WTC11 (cell line): Measurements from ENCODE around the gene NUB1. TPM values are rescaled to one million over a fixed set of nuclear protein-coding genes. Genes with fewer than 3 reads are reported as not detected.

Experiments
- ATAC-seq: fragments of 200-7000 bp; cut with Tn5 transposase; 2 replicates; pipeline ENCODE4 v1.10.0; 2021; ENCODE audit warnings: mild to moderate bottlenecking, moderate library complexity
- CTCF ChIA-PET: fragments of 300-600 bp; sonication (Branson Sonifier 250); formaldehyde crosslinking; loops from one replicate; lab custom pipeline; 2021; ENCODE audit warnings: antibody characterized with exemption; lab: Charles Lee
- POLR2A ChIA-PET: fragments of 350-600 bp; sonication (Branson Sonifier 250); formaldehyde crosslinking; loops from one replicate; lab custom pipeline; 2021; ENCODE audit warnings: antibody characterized with exemption; lab: Charles Lee
- DNase-seq: peaks from one replicate; pipeline ENCODE4 v3.0.0; 2021; ENCODE audit warnings: low spot score
- H3K27ac Mint-ChIP-seq: 2 replicates; pipeline ENCODE4 v1.8.0; 2021; ENCODE audit warnings: mixed read lengths
- H3K27me3 Mint-ChIP-seq: 2 replicates; pipeline ENCODE4 v1.8.0; 2021; ENCODE audit warnings: low read depth, mild to moderate bottlenecking, moderate library complexity, mixed read lengths
- H3K36me3 Mint-ChIP-seq: 2 replicates; pipeline ENCODE4 v1.8.0; 2021; ENCODE audit warnings: mixed read lengths
- H3K4me1 Mint-ChIP-seq: 2 replicates; pipeline ENCODE4 v1.8.0; 2022; ENCODE audit warnings: mixed read lengths
- H3K4me3 Mint-ChIP-seq: 2 replicates; pipeline ENCODE4 v1.8.0; 2021; ENCODE audit warnings: mild to moderate bottlenecking, moderate library complexity, mixed read lengths
- H3K9me3 Mint-ChIP-seq: 2 replicates; pipeline ENCODE4 v1.8.0; 2021; ENCODE audit warnings: mixed read lengths
- CREM ChIP-seq: sonication (generic); formaldehyde crosslinking; IDR thresholded peaks from 2 replicates; pipeline ENCODE4 v1.8.1; 2022; ENCODE audit warnings: mild to moderate bottlenecking, missing genetic modification reagents, moderate library complexity
- ELF4 ChIP-seq: sonication (generic); formaldehyde crosslinking; IDR thresholded peaks from 2 replicates; pipeline ENCODE4 v1.8.1; 2022; ENCODE audit warnings: low read depth, mild to moderate bottlenecking, moderate library complexity, missing genetic modification reagents
- GABPB1 ChIP-seq: sonication (generic); formaldehyde crosslinking; IDR thresholded peaks from 2 replicates; pipeline ENCODE4 v1.8.1; 2023; ENCODE audit warnings: mild to moderate bottlenecking, missing genetic modification reagents
- GRHL2 ChIP-seq: fragments of 250-450 bp; sonication (Bioruptor Pico); IDR thresholded peaks from 2 replicates; pipeline ENCODE4 v1.8.0; 2022; ENCODE audit warnings: mild to moderate bottlenecking, moderate library complexity; ENCODE audit not compliant: insufficient replicate concordance, severe bottlenecking
- GTF2I ChIP-seq: fragments of 250-450 bp; sonication (Bioruptor Pico); conservative IDR thresholded peaks from 2 replicates; pipeline ENCODE4 v1.4.0; 2021; ENCODE audit warnings: mild to moderate bottlenecking
- NFE2L1 ChIP-seq: sonication (generic); formaldehyde crosslinking; IDR thresholded peaks from 2 replicates; pipeline ENCODE4 v1.8.1; 2023; ENCODE audit warnings: missing genetic modification reagents
- NR1H2 ChIP-seq: sonication (generic); formaldehyde crosslinking; IDR thresholded peaks from 2 replicates; pipeline ENCODE4 v1.9.0; 2021; ENCODE audit warnings: mild to moderate bottlenecking, moderate library complexity, missing genetic modification reagents
- SMAD4 ChIP-seq: sonication (generic); formaldehyde crosslinking; IDR thresholded peaks from 2 replicates; pipeline ENCODE4 v1.8.0; 2022; ENCODE audit warnings: mild to moderate bottlenecking, missing genetic modification reagents
- TEAD4 ChIP-seq: sonication (generic); formaldehyde crosslinking; IDR thresholded peaks from 2 replicates; pipeline ENCODE4 v1.8.0; 2022; ENCODE audit warnings: mild to moderate bottlenecking, missing genetic modification reagents
- ZNF219 ChIP-seq: sonication (generic); formaldehyde crosslinking; IDR thresholded peaks from 2 replicates; pipeline ENCODE4 v1.8.0; 2023; ENCODE audit warnings: missing genetic modification reagents, mild to moderate bottlenecking, borderline replicate concordance
- ZNF317 ChIP-seq: sonication (generic); formaldehyde crosslinking; IDR thresholded peaks from 2 replicates; pipeline ENCODE4 v1.8.1; 2023; ENCODE audit warnings: low read depth, mild to moderate bottlenecking, moderate library complexity, missing genetic modification reagents, borderline replicate concordance
- ZNF416 ChIP-seq: fragments of 250-450 bp; sonication (Bioruptor Pico); IDR thresholded peaks from 2 replicates; pipeline ENCODE4 v1.9.0; 2021; ENCODE audit warnings: mild to moderate bottlenecking, inconsistent platforms
- ZNF423 ChIP-seq: fragments of 250-450 bp; sonication (Bioruptor Pico); IDR thresholded peaks from 2 replicates; pipeline ENCODE4 v2.1.2; 2022; ENCODE audit warnings: mild to moderate bottlenecking, moderate library complexity
- total RNA-seq: library from RNA; stranded (reverse); gene quantifications from 3 replicates; pipeline ENCODE4 v1.2.3, GENCODE V29; 2021
- TF ChIP-seq, protein P1 (sequence below): sonication (generic); formaldehyde crosslinking; IDR thresholded peaks from 2 replicates; pipeline ENCODE4 v1.8.0; 2023; ENCODE audit warnings: missing genetic modification reagents, mild to moderate bottlenecking, borderline replicate concordance
- TF ChIP-seq, protein P2 (sequence below): sonication (generic); formaldehyde crosslinking; conservative IDR thresholded peaks from 2 replicates; pipeline ENCODE4 v1.8.1; 2022; ENCODE audit warnings: mild to moderate bottlenecking, missing genetic modification reagents
- TF ChIP-seq, protein P3 (sequence below): fragments of 250-450 bp; sonication (Bioruptor Pico); IDR thresholded peaks from 2 replicates; pipeline ENCODE4 v1.9.0; 2021; ENCODE audit warnings: mild to moderate bottlenecking

Gene NUB1
- total RNA-seq, 1 experiment from 2014 or later = 38.3 TPM

DNA sequence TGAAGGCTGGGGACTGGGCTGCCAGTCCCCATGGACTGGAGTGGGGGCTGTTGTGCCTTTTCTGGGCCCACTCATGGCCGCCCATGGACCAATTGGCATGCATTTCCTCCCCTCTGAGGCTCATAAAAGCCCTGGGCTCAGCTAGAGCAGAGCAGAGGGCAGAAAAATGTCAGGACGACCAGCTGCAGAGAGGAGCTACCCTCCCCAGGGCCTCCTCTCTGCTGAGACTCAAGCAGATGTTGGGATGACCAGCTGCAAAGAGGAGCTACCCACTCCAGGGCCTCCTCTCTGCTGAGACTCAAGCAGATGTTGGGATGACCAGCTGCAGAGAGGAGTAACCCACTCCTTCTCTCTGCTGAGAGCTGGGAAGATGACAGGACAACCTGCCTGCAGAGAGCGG lies 20.3 kb upstream of the NUB1 start (continued):
- TF ChIP-seq, protein P1, sequence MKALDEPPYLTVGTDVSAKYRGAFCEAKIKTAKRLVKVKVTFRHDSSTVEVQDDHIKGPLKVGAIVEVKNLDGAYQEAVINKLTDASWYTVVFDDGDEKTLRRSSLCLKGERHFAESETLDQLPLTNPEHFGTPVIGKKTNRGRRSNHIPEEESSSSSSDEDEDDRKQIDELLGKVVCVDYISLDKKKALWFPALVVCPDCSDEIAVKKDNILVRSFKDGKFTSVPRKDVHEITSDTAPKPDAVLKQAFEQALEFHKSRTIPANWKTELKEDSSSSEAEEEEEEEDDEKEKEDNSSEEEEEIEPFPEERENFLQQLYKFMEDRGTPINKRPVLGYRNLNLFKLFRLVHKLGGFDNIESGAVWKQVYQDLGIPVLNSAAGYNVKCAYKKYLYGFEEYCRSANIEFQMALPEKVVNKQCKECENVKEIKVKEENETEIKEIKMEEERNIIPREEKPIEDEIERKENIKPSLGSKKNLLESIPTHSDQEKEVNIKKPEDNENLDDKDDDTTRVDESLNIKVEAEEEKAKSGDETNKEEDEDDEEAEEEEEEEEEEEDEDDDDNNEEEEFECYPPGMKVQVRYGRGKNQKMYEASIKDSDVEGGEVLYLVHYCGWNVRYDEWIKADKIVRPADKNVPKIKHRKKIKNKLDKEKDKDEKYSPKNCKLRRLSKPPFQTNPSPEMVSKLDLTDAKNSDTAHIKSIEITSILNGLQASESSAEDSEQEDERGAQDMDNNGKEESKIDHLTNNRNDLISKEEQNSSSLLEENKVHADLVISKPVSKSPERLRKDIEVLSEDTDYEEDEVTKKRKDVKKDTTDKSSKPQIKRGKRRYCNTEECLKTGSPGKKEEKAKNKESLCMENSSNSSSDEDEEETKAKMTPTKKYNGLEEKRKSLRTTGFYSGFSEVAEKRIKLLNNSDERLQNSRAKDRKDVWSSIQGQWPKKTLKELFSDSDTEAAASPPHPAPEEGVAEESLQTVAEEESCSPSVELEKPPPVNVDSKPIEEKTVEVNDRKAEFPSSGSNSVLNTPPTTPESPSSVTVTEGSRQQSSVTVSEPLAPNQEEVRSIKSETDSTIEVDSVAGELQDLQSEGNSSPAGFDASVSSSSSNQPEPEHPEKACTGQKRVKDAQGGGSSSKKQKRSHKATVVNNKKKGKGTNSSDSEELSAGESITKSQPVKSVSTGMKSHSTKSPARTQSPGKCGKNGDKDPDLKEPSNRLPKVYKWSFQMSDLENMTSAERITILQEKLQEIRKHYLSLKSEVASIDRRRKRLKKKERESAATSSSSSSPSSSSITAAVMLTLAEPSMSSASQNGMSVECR (CRISPR knock-in tag) = no peak
- no peak for TF ChIP-seq NFE2L1 (CRISPR knock-in tag)
- no peak for TF ChIP-seq NR1H2 (CRISPR knock-in tag)
- TF ChIP-seq, all 79 proteins: peak for 0

DNA sequence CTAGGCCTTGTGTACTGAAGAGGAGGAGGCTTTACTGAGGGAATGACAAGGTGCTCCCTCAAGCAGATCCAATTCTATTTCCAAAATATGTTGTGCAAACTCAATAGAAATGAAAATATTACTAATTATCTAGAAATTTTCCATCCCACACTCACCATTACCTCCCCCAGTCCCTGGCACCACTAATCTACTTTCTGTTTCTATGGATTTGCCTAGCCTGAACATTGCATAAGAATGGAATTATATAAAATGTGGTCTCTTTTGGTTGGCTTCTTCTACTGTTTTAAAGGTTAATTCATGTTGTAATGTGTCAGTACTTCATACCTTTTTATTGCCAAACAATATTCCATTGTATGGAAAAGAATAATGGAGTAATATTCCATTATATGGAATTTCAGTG lies 18.7 kb upstream of the NUB1 start:
- Mint-ChIP-seq H3K4me1 (0 out of 2 replicates have a peak, but pooled peaks cover 5% of the 10 kb centered on the region), H3K9me3 (peaks cover 41% of the 10 kb centered on the region), H3K27me3 (peaks cover 9% of the 10 kb centered on the region), H3K27ac (no peak overlapping the region), H3K4me3 (no peak overlapping the region), H3K36me3 (peaks cover 18% of the 10 kb centered on the region)
- DNase-seq = no peak
- ChIA-PET POLR2A (no interaction called here), CTCF (interaction anchor here (1.3 to 4.0 kb wide), 2 partner anchors 28 to 78 kb away, joined by 5 to 15 read pairs; no protein-coding TSS in a partner anchor)
- no peak for ATAC-seq
- TF ChIP-seq ZNF423 (CRISPR knock-in tag) (no peak), ZNF416 (CRISPR knock-in tag) (no peak), GABPB1 (no peak), TEAD4 (no peak), GRHL2 (CRISPR knock-in tag) (no peak), GTF2I (no peak), ELF4 (CRISPR knock-in tag) (no peak), SMAD4 (CRISPR knock-in tag) (no peak), ZNF317 (CRISPR knock-in tag) (no peak), ZNF219 (CRISPR knock-in tag) (no peak), CREM (CRISPR knock-in tag) (no peak)
- TF ChIP-seq, protein P1 (CRISPR knock-in tag) = no peak
- TF ChIP-seq, protein P2, sequence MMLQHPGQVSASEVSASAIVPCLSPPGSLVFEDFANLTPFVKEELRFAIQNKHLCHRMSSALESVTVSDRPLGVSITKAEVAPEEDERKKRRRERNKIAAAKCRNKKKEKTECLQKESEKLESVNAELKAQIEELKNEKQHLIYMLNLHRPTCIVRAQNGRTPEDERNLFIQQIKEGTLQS = no peak
- TF ChIP-seq, protein P3, sequence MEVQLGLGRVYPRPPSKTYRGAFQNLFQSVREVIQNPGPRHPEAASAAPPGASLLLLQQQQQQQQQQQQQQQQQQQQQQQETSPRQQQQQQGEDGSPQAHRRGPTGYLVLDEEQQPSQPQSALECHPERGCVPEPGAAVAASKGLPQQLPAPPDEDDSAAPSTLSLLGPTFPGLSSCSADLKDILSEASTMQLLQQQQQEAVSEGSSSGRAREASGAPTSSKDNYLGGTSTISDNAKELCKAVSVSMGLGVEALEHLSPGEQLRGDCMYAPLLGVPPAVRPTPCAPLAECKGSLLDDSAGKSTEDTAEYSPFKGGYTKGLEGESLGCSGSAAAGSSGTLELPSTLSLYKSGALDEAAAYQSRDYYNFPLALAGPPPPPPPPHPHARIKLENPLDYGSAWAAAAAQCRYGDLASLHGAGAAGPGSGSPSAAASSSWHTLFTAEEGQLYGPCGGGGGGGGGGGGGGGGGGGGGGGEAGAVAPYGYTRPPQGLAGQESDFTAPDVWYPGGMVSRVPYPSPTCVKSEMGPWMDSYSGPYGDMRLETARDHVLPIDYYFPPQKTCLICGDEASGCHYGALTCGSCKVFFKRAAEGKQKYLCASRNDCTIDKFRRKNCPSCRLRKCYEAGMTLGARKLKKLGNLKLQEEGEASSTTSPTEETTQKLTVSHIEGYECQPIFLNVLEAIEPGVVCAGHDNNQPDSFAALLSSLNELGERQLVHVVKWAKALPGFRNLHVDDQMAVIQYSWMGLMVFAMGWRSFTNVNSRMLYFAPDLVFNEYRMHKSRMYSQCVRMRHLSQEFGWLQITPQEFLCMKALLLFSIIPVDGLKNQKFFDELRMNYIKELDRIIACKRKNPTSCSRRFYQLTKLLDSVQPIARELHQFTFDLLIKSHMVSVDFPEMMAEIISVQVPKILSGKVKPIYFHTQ (CRISPR knock-in tag) = no peak
- TF ChIP-seq, all 79 proteins: peak for 0
